H1 (cell line): ENCODE results near the gene FOXD2. TPM values are rescaled to one million over a fixed set of nuclear protein-coding genes. Genes with fewer than 3 reads are reported as not detected.
A peak's percentile ranks its signal among the peaks of the same experiment; 100 is the strongest.

ENCODE experiments used
- CBX8 ChIP-seq: fragments of 300-800, 300-1000 bp; sonication (generic); IDR thresholded peaks from 2 replicates; pipeline ENCODE4 v1.7.1; 2016; ENCODE audit warnings: low read depth, low read length, borderline replicate concordance
- CTBP2 ChIP-seq: IDR thresholded peaks from 2 replicates; pipeline ENCODE4 v1.7.0; 2011; ENCODE audit warnings: borderline replicate concordance, mild to moderate bottlenecking, moderate library complexity, mixed read lengths, low read length; ENCODE audit not compliant: insufficient read depth, insufficient read length
- JUND ChIP-seq: IDR thresholded peaks from 2 replicates; pipeline ENCODE4 v1.6.1; 2011; ENCODE audit warnings: mild to moderate bottlenecking, improper control_type of control experiment, low read length
- RAD21 ChIP-seq, 2 experiments: IDR thresholded peaks in 1 of 2; conservative IDR thresholded peaks in 1 of 2; 2 replicates each; pipeline ENCODE4 v1.6.1; 2011; ENCODE audit warnings: low read depth in 2 of 2, low read length in 2 of 2, improper control_type of control experiment in 1 of 2, inconsistent platforms in 1 of 2, mild to moderate bottlenecking in 1 of 2, moderate library complexity in 1 of 2
- SIN3A ChIP-seq, 2 experiments: IDR thresholded peaks in 1 of 2; conservative IDR thresholded peaks in 1 of 2; 2 replicates each; pipeline ENCODE4 v1.6.1; 2011 to 2012; ENCODE audit warnings: low read length in 2 of 2, improper control_type of control experiment in 1 of 2, low read depth in 1 of 2, mild to moderate bottlenecking in 1 of 2
- YY1 ChIP-seq: IDR thresholded peaks from 2 replicates; pipeline ENCODE4 v1.6.1; 2011; ENCODE audit warnings: low read depth, mild to moderate bottlenecking, low read length
- polyA plus RNA-seq, 7 experiments: library from polyadenylated mRNA; depleted of rRNA in 3 of 7; stranded (reverse) in 5 of 7; unstranded in 2 of 7; fragments of >200 nt in 5 of 7; fragments of 200-250 nt in 2 of 7; gene quantifications; 1 replicate in 5 of 7; 2 replicates in 1 of 7; 4 replicates in 1 of 7; pipeline versions ENCODE4 v1.2.1 to v1.2.3, GENCODE V29; 2011 to 2013; ENCODE audit warnings: missing spikeins in 2 of 7, mixed read lengths in 2 of 7
- total RNA-seq: library from RNA; stranded (reverse); fragmentation: NEBNext Ultra II Directional; extraction: Animal tissue kit (Norgen Biotek cat#: 25700); gene quantifications from 2 replicates; pipeline ENCODE4 v1.2.1, GENCODE V29; 2021
- TF ChIP-seq, protein P1 (sequence below): fragments of 300-600 bp; sonication (generic); IDR thresholded peaks from 2 replicates; pipeline ENCODE4 v1.7.1; 2012; ENCODE audit warnings: low read length, moderate library complexity, mild to moderate bottlenecking, inconsistent platforms; ENCODE audit not compliant: insufficient replicate concordance

Gene FOXD2
- total and polyA plus RNA-seq, 2 of the 8 experiments (the other 6 are each of a cell fraction or from before 2014, with no cell fraction given), result not detected

- TF ChIP-seq SIN3A (conservative IDR thresholded peaks at IDR 0.05 in 1 of 2, IDR thresholded peaks at IDR 0.05 in 1 of 2; ENCODE audit: low read depth in 1 of 2, low read length in 2 of 2) (0 out of 4 replicates have a peak, but pooled peaks of 1 of the 2 experiments have one; percentile 56), JUND (0 out of 2 replicates have a peak, but pooled peaks have one; percentile 34), YY1 (peak; percentile 71), CTBP2 (no peak), CBX8 (no peak), RAD21 (IDR thresholded peaks at IDR 0.05 in 1 of 2, conservative IDR thresholded peaks at IDR 0.05 in 1 of 2; ENCODE audit: low read depth in 2 of 2, low read length in 2 of 2) (peak; percentile 62 to 71)
- TF ChIP-seq, protein P1, sequence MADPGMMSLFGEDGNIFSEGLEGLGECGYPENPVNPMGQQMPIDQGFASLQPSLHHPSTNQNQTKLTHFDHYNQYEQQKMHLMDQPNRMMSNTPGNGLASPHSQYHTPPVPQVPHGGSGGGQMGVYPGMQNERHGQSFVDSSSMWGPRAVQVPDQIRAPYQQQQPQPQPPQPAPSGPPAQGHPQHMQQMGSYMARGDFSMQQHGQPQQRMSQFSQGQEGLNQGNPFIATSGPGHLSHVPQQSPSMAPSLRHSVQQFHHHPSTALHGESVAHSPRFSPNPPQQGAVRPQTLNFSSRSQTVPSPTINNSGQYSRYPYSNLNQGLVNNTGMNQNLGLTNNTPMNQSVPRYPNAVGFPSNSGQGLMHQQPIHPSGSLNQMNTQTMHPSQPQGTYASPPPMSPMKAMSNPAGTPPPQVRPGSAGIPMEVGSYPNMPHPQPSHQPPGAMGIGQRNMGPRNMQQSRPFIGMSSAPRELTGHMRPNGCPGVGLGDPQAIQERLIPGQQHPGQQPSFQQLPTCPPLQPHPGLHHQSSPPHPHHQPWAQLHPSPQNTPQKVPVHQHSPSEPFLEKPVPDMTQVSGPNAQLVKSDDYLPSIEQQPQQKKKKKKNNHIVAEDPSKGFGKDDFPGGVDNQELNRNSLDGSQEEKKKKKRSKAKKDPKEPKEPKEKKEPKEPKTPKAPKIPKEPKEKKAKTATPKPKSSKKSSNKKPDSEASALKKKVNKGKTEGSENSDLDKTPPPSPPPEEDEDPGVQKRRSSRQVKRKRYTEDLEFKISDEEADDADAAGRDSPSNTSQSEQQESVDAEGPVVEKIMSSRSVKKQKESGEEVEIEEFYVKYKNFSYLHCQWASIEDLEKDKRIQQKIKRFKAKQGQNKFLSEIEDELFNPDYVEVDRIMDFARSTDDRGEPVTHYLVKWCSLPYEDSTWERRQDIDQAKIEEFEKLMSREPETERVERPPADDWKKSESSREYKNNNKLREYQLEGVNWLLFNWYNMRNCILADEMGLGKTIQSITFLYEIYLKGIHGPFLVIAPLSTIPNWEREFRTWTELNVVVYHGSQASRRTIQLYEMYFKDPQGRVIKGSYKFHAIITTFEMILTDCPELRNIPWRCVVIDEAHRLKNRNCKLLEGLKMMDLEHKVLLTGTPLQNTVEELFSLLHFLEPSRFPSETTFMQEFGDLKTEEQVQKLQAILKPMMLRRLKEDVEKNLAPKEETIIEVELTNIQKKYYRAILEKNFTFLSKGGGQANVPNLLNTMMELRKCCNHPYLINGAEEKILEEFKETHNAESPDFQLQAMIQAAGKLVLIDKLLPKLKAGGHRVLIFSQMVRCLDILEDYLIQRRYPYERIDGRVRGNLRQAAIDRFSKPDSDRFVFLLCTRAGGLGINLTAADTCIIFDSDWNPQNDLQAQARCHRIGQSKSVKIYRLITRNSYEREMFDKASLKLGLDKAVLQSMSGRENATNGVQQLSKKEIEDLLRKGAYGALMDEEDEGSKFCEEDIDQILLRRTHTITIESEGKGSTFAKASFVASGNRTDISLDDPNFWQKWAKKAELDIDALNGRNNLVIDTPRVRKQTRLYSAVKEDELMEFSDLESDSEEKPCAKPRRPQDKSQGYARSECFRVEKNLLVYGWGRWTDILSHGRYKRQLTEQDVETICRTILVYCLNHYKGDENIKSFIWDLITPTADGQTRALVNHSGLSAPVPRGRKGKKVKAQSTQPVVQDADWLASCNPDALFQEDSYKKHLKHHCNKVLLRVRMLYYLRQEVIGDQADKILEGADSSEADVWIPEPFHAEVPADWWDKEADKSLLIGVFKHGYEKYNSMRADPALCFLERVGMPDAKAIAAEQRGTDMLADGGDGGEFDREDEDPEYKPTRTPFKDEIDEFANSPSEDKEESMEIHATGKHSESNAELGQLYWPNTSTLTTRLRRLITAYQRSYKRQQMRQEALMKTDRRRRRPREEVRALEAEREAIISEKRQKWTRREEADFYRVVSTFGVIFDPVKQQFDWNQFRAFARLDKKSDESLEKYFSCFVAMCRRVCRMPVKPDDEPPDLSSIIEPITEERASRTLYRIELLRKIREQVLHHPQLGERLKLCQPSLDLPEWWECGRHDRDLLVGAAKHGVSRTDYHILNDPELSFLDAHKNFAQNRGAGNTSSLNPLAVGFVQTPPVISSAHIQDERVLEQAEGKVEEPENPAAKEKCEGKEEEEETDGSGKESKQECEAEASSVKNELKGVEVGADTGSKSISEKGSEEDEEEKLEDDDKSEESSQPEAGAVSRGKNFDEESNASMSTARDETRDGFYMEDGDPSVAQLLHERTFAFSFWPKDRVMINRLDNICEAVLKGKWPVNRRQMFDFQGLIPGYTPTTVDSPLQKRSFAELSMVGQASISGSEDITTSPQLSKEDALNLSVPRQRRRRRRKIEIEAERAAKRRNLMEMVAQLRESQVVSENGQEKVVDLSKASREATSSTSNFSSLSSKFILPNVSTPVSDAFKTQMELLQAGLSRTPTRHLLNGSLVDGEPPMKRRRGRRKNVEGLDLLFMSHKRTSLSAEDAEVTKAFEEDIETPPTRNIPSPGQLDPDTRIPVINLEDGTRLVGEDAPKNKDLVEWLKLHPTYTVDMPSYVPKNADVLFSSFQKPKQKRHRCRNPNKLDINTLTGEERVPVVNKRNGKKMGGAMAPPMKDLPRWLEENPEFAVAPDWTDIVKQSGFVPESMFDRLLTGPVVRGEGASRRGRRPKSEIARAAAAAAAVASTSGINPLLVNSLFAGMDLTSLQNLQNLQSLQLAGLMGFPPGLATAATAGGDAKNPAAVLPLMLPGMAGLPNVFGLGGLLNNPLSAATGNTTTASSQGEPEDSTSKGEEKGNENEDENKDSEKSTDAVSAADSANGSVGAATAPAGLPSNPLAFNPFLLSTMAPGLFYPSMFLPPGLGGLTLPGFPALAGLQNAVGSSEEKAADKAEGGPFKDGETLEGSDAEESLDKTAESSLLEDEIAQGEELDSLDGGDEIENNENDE, result no peak
These were observed 13.4 kb upstream of the FOXD2 start (continued) for GRCh38 chr1:47424336-47424982.
